SK-N-SH (cell line): ENCODE results near the gene ITGAV. TPM values are rescaled to one million over a fixed set of nuclear protein-coding genes. Genes with fewer than 3 reads are reported as not detected.
A peak's percentile ranks its signal among the peaks of the same experiment; 100 is the strongest.

Experiments
- CTCF ChIA-PET: fragments of 300-600, 350-600 bp; formaldehyde crosslinking; extraction: SDS; loops from one replicate; lab custom pipeline; 2021; lab: Yijun Ruan, JAX
- POLR2A ChIA-PET: fragments of 350-600 bp; sonication (Branson Sonifier 250); formaldehyde crosslinking; extraction: SDS; loops from one replicate; lab custom pipeline; 2020; ENCODE audit warnings: antibody characterized with exemption, inconsistent platforms; lab: Yijun Ruan, JAX
- DNase-seq: peaks from one replicate; pipeline ENCODE4 v3.0.0; 2012
- H2AFZ ChIP-seq: fragments of 200-600 bp; sonication (generic); 2 replicates; pipeline ENCODE4 v1.8.1; 2016; ENCODE audit warnings: antibody characterized with exemption, mild to moderate bottlenecking, low read depth
- H3F3A ChIP-seq: fragments of 200-600 bp; sonication (generic); replicated peaks from 2 replicates; pipeline ENCODE3; 2016; ENCODE audit warnings: antibody characterized with exemption, mild to moderate bottlenecking; ENCODE audit not compliant: insufficient read depth
- H3K27ac ChIP-seq, 2 experiments: fragments of 200-500 bp in 1 of 2; fragments of 200-600 bp in 1 of 2; sonication (Bioruptor generic) in 1 of 2; sonication (generic), shearing (Covaris generic) in 1 of 2; 2 replicates each; pipeline versions ENCODE4 v1.5.1 to v1.6.1; 2014 to 2016; ENCODE audit warnings: low read depth in 2 of 2, inconsistent platforms in 1 of 2, low read length in 1 of 2, mild to moderate bottlenecking in 1 of 2, mixed read lengths in 1 of 2
- H3K27me3 ChIP-seq: fragments of 200-600 bp; sonication (generic), shearing (Covaris generic); 2 replicates; pipeline ENCODE4 v1.6.1; 2016; ENCODE audit warnings: mixed run types; ENCODE audit not compliant: insufficient read depth
- H3K36me3 ChIP-seq, 2 experiments: fragments of 200-500 bp in 1 of 2; fragments of 200-600 bp in 1 of 2; sonication (Bioruptor generic) in 1 of 2; sonication (generic) in 1 of 2; replicated peaks in 1 of 2; 2 replicates each; pipeline versions ENCODE3 to v1.5.1; 2014 to 2016; ENCODE audit warnings: low read length in 1 of 2, mild to moderate bottlenecking in 1 of 2; ENCODE audit not compliant: insufficient read depth in 2 of 2, control insufficient read depth in 1 of 2
- H3K4me1 ChIP-seq, 2 experiments: fragments of 200-500 bp in 1 of 2; fragments of 200-600 bp in 1 of 2; sonication (Bioruptor generic) in 1 of 2; sonication (generic), shearing (Covaris generic) in 1 of 2; 2 replicates each; pipeline versions ENCODE4 v1.5.1 to v1.6.1; 2014 to 2016; ENCODE audit warnings: low read depth in 1 of 2, low read length in 1 of 2, mixed run types in 1 of 2; ENCODE audit not compliant: insufficient read depth in 2 of 2, control insufficient read depth in 1 of 2
- H3K4me2 ChIP-seq: fragments of 200-600 bp; sonication (generic), shearing (Covaris generic); 2 replicates; pipeline ENCODE4 v1.6.1; 2017; ENCODE audit warnings: mixed run types
- H3K4me3 ChIP-seq, 2 experiments: fragments of 200-500 bp in 1 of 2; fragments of 200-600 bp in 1 of 2; sonication (Bioruptor generic) in 1 of 2; sonication (generic), shearing (Covaris generic) in 1 of 2; 2 replicates each; pipeline versions ENCODE4 v1.5.1 to v1.8.1; 2014 to 2016; ENCODE audit warnings: low read depth in 2 of 2, inconsistent platforms in 1 of 2, low read length in 1 of 2, mild to moderate bottlenecking in 1 of 2, mixed read lengths in 1 of 2, moderate library complexity in 1 of 2
- H3K79me2 ChIP-seq: fragments of 200-600 bp; sonication (generic); 2 replicates; pipeline ENCODE4 v1.8.1; 2017; ENCODE audit warnings: mild to moderate bottlenecking; ENCODE audit not compliant: insufficient read depth
- H3K9ac ChIP-seq: fragments of 200-600 bp; sonication (generic); 2 replicates; pipeline ENCODE4 v1.6.1; 2017; ENCODE audit warnings: mixed run types
- H3K9me2 ChIP-seq: fragments of 200-600 bp; sonication (generic); 2 replicates; pipeline ENCODE4 v1.6.1; 2017; ENCODE audit warnings: mixed run types
- H3K9me3 ChIP-seq: fragments of 200-600 bp; sonication (generic); 2 replicates; pipeline ENCODE4 v1.6.1; 2017; ENCODE audit warnings: mixed run types, mild to moderate bottlenecking, moderate library complexity
- H4K20me1 ChIP-seq: fragments of 200-600 bp; sonication (generic); 2 replicates; pipeline ENCODE4 v1.6.1; 2017; ENCODE audit warnings: mild to moderate bottlenecking, mixed run types; ENCODE audit not compliant: insufficient read depth
- CHD2 ChIP-seq: fragments of 150-350 bp; IDR thresholded peaks from 2 replicates; pipeline ENCODE4 v1.6.1; 2018; ENCODE audit warnings: low read length; ENCODE audit not compliant: partially characterized antibody
- ELF1 ChIP-seq: IDR thresholded peaks from 2 replicates; pipeline ENCODE4 v1.4.0; 2012
- EP300 ChIP-seq, 2 experiments: IDR thresholded peaks; 2 replicates each; pipeline versions ENCODE4 v1.4.0 to v1.6.1; 2012; ENCODE audit warnings: borderline replicate concordance in 1 of 2, low read depth in 1 of 2, low read length in 1 of 2
- EZH2phosphoT487 ChIP-seq: fragments of 200-600 bp; sonication (generic); IDR thresholded peaks from 2 replicates; pipeline ENCODE4 v1.6.1; 2017; ENCODE audit warnings: low read depth, mixed run types, mild to moderate bottlenecking, antibody characterized with exemption, moderate library complexity, borderline replicate concordance
- FOSL2 ChIP-seq: IDR thresholded peaks from 2 replicates; pipeline ENCODE4 v1.4.0; 2012; ENCODE audit warnings: low read depth, mild to moderate bottlenecking, moderate library complexity, borderline replicate concordance
- FOXM1 ChIP-seq: IDR thresholded peaks from 2 replicates; pipeline ENCODE4 v1.4.0; 2012; ENCODE audit warnings: low read depth, mild to moderate bottlenecking
- GABPA ChIP-seq: IDR thresholded peaks from 2 replicates; pipeline ENCODE4 v1.4.0; 2012; ENCODE audit warnings: low read depth, mild to moderate bottlenecking
- GATA2 ChIP-seq: sonication (generic); formaldehyde crosslinking; IDR thresholded peaks from 2 replicates; pipeline ENCODE4 v1.5.0; 2020; ENCODE audit warnings: mild to moderate bottlenecking, missing genetic modification reagents
- MEF2A ChIP-seq: IDR thresholded peaks from 2 replicates; pipeline ENCODE4 v1.4.0; 2012; ENCODE audit warnings: low read depth, borderline replicate concordance
- MXI1 ChIP-seq: IDR thresholded peaks from 2 replicates; pipeline ENCODE4 v1.6.1; 2012; ENCODE audit warnings: mild to moderate bottlenecking, low read depth, low read length, improper control_type of control experiment
- NFIC ChIP-seq: IDR thresholded peaks from 2 replicates; pipeline ENCODE4 v1.4.0; 2012; ENCODE audit warnings: borderline replicate concordance
- RCOR1 ChIP-seq: fragments of 150-350 bp; IDR thresholded peaks from 2 replicates; pipeline ENCODE4 v1.6.1; 2017; ENCODE audit warnings: antibody characterized with exemption, low read length
- RFX5 ChIP-seq: IDR thresholded peaks from 2 replicates; pipeline ENCODE4 v1.6.1; 2012; ENCODE audit warnings: mild to moderate bottlenecking, improper control_type of control experiment, low read length
- RXRA ChIP-seq: IDR thresholded peaks from 2 replicates; pipeline ENCODE4 v1.4.0; 2012; ENCODE audit warnings: low read depth, mild to moderate bottlenecking, borderline replicate concordance
- SIN3A ChIP-seq: IDR thresholded peaks from 2 replicates; pipeline ENCODE4 v1.6.1; 2012; ENCODE audit warnings: low read depth, mild to moderate bottlenecking, low read length, moderate library complexity, borderline replicate concordance
- SMC3 ChIP-seq: IDR thresholded peaks from 2 replicates; pipeline ENCODE4 v1.6.1; 2012; ENCODE audit warnings: low read depth, low read length, improper control_type of control experiment
- TCF12 ChIP-seq: IDR thresholded peaks from 2 replicates; pipeline ENCODE4 v1.4.0; 2012
- TEAD4 ChIP-seq: IDR thresholded peaks from 2 replicates; pipeline ENCODE4 v1.4.0; 2012; ENCODE audit warnings: mild to moderate bottlenecking, borderline replicate concordance; ENCODE audit not compliant: insufficient read depth
- WGBS: methylation state at CpG from one replicate; pipeline ENCODE4 v1.1.6; 2017; ENCODE audit warnings: low lambda C conversion rate; 5-methylcytosine and 5-hydroxymethylcytosine counted together
- polyA plus RNA-seq, 3 experiments: library from polyadenylated mRNA; depleted of rRNA; stranded (reverse); fragments of >200 nt; gene quantifications; 2 replicates each; pipeline ENCODE4 v1.2.3, GENCODE V29; 2012
- TF ChIP-seq, protein P1 (sequence below): IDR thresholded peaks from 2 replicates; pipeline ENCODE4 v1.4.0; 2012; ENCODE audit warnings: low read depth
- TF ChIP-seq, protein P2 (sequence below): IDR thresholded peaks from 2 replicates; pipeline ENCODE4 v1.4.0; 2012; ENCODE audit warnings: low read depth, borderline replicate concordance
- TF ChIP-seq, protein P3 (sequence below): fragments of 150-350 bp; IDR thresholded peaks from 2 replicates; pipeline ENCODE4 v1.6.1; 2017; ENCODE audit warnings: antibody characterized with exemption, low read length, low read depth, borderline replicate concordance
- TF ChIP-seq, protein P4 (sequence below): IDR thresholded peaks from 2 replicates; pipeline ENCODE4 v1.6.1; 2012; ENCODE audit warnings: mild to moderate bottlenecking, low read depth, low read length, moderate library complexity
- TF ChIP-seq, protein P5 (sequence below): IDR thresholded peaks from 2 replicates; pipeline ENCODE4 v1.4.0; 2012; ENCODE audit warnings: low read depth, borderline replicate concordance

Gene ITGAV
- polyA plus RNA-seq, 1 of the 3 experiments (the other 2 are of a cell fraction), result 24.3 TPM

DNA sequence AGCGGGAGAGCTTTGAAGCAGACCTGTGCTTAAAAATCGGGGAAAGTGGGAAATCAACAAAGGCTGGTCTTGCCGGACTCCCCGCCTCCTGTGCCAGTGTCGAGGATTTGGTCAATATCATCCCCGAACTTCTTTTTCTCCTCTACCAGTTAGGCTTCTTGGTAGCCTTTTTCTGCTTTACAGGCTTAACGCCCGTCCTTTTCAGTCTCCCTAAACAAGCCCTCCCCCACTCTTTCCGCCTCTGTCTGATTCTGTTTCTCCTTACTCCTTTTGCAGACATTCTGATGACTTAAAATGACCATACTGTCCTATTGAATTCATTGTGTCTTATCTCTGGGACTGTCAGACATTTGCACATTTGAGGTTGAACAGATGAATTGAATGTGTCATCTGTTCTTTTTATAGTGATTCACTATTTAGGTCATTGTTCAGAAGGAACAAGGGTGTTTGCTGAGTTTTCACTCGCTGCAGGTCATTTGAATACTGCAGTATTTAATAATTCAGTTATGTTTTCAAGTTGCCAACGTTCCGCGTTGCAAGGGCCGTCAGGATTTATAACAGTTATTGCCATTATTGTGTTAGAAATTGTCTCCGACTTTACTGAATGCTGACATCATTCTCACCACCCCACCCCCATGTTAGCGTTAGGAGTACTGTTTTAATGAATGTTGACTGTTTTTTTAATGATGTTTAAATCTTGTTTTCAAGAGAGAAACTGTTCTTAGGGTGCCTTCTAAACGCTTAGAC, 1.1 kb downstream of the ITGAV start:
- peak; percentile 56 for DNase-seq
- Histone ChIP-seq H3K4me3 (peak overlapping the region; percentile 92 to 93), H3K4me2 (peak overlapping the region; percentile 78), H3K27me3 (no peaks in the 10 kb centered on the region), H3K9me3 (no peaks in the 10 kb centered on the region; the same call in 1 of the 2 replicates), H3F3A (peaks cover 17% of the 10 kb centered on the region), H3K27ac (peak overlapping the region; percentile 95 to 98), H3K9ac (peak overlapping the region; percentile 93), H4K20me1 (peaks cover 23% of the 10 kb centered on the region), H3K79me2 (peaks cover 75% of the 10 kb centered on the region), H2AFZ (peak overlapping the region; percentile 98), H3K36me3 (no peaks in the 10 kb centered on the region), H3K9me2 (no peaks in the 10 kb centered on the region), H3K4me1 (peaks cover 16 to 27% of the 10 kb centered on the region in 2 experiments; a peak in 3 of 4 replicates)
- ChIA-PET CTCF (interaction anchor here (1.0 to 2.4 kb wide), 3 partner anchors 46 to 51 kb away, joined by 3 to 14 read pairs (median 5); no protein-coding TSS in a partner anchor), POLR2A (no interaction called here)
- 2% methylated on average over 17 of the region's 17 CpGs for whole genome bisulfite sequencing
- TF ChIP-seq FOSL2 (peak; percentile 56), GATA2 (peak; percentile 95), RXRA (0 out of 2 replicates have a peak, but pooled peaks have one; percentile 21), ELF1 (no peak), CHD2 (peak; percentile 57), EZH2phosphoT487 (no peak), RFX5 (no peak), MXI1 (no peak), EP300 (IDR thresholded peaks at IDR 0.05; ENCODE audit: borderline replicate concordance in 1 of 2, low read depth in 1 of 2, low read length in 1 of 2) (peak; percentile 73 to 96; a peak in 3 of 4 replicates), TCF12 (peak; percentile 97), TEAD4 (peak; percentile 47; the same call in 1 of the 2 replicates), MEF2A (peak; percentile 82), SMC3 (no peak), RCOR1 (peak; percentile 92), GABPA (no peak), NFIC (peak; percentile 40; the same call in 1 of the 2 replicates), FOXM1 (0 out of 2 replicates have a peak, but pooled peaks have one; percentile 36), SIN3A (peak; percentile 56)
- TF ChIP-seq, protein P1, sequence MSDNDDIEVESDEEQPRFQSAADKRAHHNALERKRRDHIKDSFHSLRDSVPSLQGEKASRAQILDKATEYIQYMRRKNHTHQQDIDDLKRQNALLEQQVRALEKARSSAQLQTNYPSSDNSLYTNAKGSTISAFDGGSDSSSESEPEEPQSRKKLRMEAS, result no peak; the same call in 1 of the 2 replicates
- TF ChIP-seq, protein P2, sequence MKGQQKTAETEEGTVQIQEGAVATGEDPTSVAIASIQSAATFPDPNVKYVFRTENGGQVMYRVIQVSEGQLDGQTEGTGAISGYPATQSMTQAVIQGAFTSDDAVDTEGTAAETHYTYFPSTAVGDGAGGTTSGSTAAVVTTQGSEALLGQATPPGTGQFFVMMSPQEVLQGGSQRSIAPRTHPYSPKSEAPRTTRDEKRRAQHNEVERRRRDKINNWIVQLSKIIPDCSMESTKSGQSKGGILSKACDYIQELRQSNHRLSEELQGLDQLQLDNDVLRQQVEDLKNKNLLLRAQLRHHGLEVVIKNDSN, result no peak
- TF ChIP-seq, protein P3, sequence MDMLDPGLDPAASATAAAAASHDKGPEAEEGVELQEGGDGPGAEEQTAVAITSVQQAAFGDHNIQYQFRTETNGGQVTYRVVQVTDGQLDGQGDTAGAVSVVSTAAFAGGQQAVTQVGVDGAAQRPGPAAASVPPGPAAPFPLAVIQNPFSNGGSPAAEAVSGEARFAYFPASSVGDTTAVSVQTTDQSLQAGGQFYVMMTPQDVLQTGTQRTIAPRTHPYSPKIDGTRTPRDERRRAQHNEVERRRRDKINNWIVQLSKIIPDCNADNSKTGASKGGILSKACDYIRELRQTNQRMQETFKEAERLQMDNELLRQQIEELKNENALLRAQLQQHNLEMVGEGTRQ, result no peak
- TF ChIP-seq, protein P4, sequence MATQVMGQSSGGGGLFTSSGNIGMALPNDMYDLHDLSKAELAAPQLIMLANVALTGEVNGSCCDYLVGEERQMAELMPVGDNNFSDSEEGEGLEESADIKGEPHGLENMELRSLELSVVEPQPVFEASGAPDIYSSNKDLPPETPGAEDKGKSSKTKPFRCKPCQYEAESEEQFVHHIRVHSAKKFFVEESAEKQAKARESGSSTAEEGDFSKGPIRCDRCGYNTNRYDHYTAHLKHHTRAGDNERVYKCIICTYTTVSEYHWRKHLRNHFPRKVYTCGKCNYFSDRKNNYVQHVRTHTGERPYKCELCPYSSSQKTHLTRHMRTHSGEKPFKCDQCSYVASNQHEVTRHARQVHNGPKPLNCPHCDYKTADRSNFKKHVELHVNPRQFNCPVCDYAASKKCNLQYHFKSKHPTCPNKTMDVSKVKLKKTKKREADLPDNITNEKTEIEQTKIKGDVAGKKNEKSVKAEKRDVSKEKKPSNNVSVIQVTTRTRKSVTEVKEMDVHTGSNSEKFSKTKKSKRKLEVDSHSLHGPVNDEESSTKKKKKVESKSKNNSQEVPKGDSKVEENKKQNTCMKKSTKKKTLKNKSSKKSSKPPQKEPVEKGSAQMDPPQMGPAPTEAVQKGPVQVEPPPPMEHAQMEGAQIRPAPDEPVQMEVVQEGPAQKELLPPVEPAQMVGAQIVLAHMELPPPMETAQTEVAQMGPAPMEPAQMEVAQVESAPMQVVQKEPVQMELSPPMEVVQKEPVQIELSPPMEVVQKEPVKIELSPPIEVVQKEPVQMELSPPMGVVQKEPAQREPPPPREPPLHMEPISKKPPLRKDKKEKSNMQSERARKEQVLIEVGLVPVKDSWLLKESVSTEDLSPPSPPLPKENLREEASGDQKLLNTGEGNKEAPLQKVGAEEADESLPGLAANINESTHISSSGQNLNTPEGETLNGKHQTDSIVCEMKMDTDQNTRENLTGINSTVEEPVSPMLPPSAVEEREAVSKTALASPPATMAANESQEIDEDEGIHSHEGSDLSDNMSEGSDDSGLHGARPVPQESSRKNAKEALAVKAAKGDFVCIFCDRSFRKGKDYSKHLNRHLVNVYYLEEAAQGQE, result no peak
- TF ChIP-seq, protein P5, sequence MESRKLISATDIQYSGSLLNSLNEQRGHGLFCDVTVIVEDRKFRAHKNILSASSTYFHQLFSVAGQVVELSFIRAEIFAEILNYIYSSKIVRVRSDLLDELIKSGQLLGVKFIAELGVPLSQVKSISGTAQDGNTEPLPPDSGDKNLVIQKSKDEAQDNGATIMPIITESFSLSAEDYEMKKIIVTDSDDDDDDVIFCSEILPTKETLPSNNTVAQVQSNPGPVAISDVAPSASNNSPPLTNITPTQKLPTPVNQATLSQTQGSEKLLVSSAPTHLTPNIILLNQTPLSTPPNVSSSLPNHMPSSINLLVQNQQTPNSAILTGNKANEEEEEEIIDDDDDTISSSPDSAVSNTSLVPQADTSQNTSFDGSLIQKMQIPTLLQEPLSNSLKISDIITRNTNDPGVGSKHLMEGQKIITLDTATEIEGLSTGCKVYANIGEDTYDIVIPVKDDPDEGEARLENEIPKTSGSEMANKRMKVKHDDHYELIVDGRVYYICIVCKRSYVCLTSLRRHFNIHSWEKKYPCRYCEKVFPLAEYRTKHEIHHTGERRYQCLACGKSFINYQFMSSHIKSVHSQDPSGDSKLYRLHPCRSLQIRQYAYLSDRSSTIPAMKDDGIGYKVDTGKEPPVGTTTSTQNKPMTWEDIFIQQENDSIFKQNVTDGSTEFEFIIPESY, result 0 out of 2 replicates have a peak, but pooled peaks have one; percentile 32
